GM12801 (cell line): ENCODE measurements around the gene EPHA6.

Source experiments
- TF ChIP-seq, protein P1 (sequence below): IDR thresholded peaks from one replicate; pipeline ENCODE4 v1.5.1; 2011; ENCODE audit warnings: control low read depth; ENCODE audit not compliant: insufficient read length; ENCODE audit errors: extremely low read depth

EPHA6 gene

GRCh38 chr3:97481416-97481815, 667.0 kb downstream of the EPHA6 start:
- TF ChIP-seq, protein P1, sequence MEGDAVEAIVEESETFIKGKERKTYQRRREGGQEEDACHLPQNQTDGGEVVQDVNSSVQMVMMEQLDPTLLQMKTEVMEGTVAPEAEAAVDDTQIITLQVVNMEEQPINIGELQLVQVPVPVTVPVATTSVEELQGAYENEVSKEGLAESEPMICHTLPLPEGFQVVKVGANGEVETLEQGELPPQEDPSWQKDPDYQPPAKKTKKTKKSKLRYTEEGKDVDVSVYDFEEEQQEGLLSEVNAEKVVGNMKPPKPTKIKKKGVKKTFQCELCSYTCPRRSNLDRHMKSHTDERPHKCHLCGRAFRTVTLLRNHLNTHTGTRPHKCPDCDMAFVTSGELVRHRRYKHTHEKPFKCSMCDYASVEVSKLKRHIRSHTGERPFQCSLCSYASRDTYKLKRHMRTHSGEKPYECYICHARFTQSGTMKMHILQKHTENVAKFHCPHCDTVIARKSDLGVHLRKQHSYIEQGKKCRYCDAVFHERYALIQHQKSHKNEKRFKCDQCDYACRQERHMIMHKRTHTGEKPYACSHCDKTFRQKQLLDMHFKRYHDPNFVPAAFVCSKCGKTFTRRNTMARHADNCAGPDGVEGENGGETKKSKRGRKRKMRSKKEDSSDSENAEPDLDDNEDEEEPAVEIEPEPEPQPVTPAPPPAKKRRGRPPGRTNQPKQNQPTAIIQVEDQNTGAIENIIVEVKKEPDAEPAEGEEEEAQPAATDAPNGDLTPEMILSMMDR, result no peak

GRCh38 chr3:97485206-97485605, 670.8 kb downstream of the EPHA6 start:
- TF ChIP-seq, protein P1, result no peak

DNA sequence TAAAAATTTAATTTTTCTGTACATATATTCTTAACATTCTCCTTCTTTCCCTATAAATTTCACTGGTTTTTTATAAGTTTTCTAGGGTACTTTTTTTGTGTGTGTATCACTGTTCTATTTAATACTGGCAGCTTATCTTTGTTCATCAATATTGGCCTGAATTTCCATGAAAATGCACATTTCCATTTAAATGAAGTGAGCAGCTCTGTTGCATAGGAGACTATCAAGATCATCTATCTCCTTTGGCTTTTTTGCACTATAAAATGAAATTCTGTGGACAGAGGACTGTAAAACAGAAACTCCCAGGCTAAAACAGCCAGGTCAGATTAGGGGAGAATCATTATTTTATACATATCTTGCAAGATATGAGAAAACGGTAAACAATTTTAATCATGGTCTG, 673.2 kb downstream of the EPHA6 start:
- TF ChIP-seq, protein P1, result no peak

- TF ChIP-seq, protein P1, result no peak
These were observed 674.3 kb downstream of the EPHA6 start for GRCh38 chr3:97488741-97489140.

- TF ChIP-seq, protein P1, result no peak
These were observed 681.5 kb downstream of the EPHA6 start for GRCh38 chr3:97495896-97496295.

DNA sequence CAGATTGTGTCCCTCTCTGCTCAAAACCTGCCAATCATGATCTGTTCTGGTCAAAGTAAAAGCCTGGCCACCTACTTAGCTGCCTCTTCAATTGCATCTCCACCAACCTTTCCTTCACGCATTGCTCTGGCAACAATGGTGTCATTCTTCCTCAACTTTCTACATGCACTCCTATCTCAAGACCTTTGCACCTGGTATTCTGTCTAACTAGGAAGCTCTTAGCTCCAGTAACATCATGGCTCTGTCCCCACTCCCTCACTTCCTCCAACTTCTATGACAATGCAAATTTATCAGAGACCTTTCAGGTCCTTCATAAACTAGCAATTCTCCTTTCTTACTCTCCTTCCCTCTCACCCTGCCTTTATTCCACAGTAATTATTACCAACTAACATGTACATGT, 682.7 kb downstream of the EPHA6 start:
- TF ChIP-seq, protein P1, result no peak

- TF ChIP-seq, protein P1, result no peak
These were observed 690.1 kb downstream of the EPHA6 start for GRCh38 chr3:97504463-97504862.

DNA sequence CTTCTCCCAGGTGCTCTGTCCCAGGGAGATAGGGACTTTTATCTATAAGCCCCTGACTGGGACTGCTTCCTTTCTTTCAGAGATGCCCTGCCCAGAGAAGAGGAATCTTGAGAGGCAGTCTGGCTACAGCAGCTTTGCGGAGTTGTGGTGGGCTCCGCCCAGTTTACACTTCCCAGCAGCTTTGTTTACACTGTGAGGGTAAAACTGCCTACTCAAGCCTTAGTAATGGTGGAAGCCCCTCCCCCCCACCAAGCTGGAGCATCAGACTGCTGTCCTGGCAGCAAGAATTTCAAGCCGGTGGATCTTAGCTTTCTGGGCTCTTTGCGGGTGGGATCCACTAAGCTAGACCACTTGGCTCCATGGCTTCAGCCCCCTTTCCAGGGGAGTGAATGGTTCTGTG, 696.4 kb downstream of the EPHA6 start:
- TF ChIP-seq, protein P1, result no peak
